Bladder microvascular endothelial cell (primary cell): Measurements from ENCODE around the gene HAO1. TPM values are rescaled to one million over a fixed set of nuclear protein-coding genes. Genes with fewer than 3 reads are reported as not detected.

Experiments used
- total RNA-seq: library from RNA; depleted of rRNA; stranded (reverse); fragments of >200 nt; gene quantifications from 2 replicates; pipeline ENCODE4 v1.2.3, GENCODE V29; 2014

The HAO1 gene
- total RNA-seq: not detected in 2 replicates

DNA sequence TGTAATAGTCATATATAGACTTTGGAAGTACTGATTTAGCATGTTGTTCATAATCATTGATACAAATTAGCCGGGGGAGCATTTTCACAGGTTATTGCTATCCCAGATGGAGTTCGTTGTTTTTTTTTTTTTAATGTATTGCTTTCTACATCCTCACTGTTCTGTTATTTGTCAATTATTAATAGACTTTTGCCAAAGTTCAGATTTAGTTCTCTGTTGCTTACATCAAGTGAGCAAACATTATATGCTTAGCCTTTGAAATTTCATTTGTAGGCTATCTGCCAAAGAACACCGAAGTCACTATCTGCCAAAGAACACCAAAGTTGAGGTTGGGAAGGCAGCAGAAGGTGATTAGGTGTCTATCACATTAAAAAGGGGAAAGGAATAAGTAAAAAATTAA, at the start of gene HAO1:
Gene HAO1, minus strand, starts transcription at position 118 of the 400 bp plus-strand sequence. Its CDS starts 36 bp downstream, at position 82.

Other genes with a start within 250 kb of the HAO1 start
- gene TMX4, start 79.3 kb upstream of the HAO1 start, total RNA-seq: 10.0 and 16.7 TPM in 2 replicates
- 20.7 and 33.4 TPM in 2 replicates for gene PLCB1, start 191.8 kb upstream of the HAO1 start, total RNA-seq